ENCODE results near the gene CNTN3.

CNTN3 gene

GRCh38 chr3:74614107-74614967 is at the start of gene CNTN3:
CNTN3 (minus strand) TSS chr3:74614659; CDS start chr3:74521112, 93,547 bp downstream.
- DNase-seq, result no peak

- DNase-seq, result no peak
Measured at GRCh38 chr3:74663178-74663577, 48.7 kb upstream of the CNTN3 start.

- no peak for DNase-seq
Measured at GRCh38 chr3:74661672-74662071, 47.2 kb upstream of the CNTN3 start.

DNA sequence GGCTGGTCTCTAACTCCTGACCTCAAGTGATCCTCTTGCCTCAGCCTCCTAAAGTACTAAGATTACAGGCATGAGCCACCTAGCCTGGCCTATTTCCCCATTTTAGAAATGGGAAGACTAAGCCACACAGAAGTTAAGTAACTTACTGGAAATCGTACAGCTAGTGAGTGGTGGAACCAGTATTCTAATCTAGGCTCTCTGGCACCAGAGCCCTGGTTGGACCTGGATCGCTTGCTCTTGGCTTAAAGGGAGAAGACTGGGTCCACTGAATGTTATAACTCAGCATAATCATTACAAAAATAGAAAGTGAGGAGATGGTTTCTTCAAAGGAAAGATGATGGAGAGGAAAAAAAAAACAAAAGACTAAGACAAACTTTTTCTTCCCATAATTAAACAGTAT is 37.4 kb upstream of the CNTN3 start:
- DNase-seq, result no peak

- DNase-seq, result no peak
Measured at GRCh38 chr3:74651292-74651691, 36.8 kb upstream of the CNTN3 start.

GRCh38 chr3:74648107-74648506 is 33.6 kb upstream of the CNTN3 start:
- DNase-seq, result no peak

- no peak for DNase-seq
Measured at GRCh38 chr3:74646094-74646493, 31.6 kb upstream of the CNTN3 start.

- DNase-seq, result no peak
Measured at GRCh38 chr3:74643636-74644035, 29.2 kb upstream of the CNTN3 start.

GRCh38 chr3:74642876-74643275 is 28.4 kb upstream of the CNTN3 start:
- DNase-seq, result no peak

DNA sequence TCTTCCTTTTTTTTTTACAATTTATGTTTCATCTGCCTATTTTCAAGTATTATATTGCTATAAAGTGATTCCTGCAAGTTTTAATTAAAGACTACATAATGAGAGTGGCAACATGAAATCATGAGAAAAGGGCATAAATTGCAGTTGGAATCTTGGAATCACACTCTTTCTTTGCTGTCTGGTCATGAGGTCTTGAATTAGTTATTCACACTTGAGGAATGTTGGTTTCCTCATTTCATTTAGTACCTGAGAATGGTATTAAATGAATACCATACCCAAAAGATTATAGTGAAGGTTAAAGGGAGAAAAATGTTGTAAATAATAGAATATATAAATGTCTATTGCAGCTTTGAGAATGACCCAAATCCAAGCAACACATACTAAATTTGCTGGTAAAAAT is 25.8 kb upstream of the CNTN3 start:
- DNase-seq, result no peak

DNA sequence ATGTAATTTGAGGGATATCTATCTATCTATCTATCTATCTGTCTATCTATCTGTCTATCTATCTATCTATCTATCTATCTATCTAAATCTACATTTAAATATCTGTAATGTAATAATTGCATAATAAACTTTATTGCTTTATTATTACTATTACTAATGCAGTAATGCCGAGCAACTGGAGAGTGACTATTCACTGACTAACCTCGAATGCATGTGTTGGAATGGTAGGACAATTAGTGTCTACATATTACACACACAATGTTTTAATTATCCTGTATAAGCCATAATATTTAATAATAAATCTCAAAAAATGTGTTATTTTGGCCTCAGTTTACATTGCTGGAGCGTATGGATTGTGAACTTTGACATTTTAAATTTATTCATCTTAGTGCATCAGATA is 25.2 kb upstream of the CNTN3 start:
- DNase-seq, result no peak

GRCh38 chr3:74636981-74637380 is 22.5 kb upstream of the CNTN3 start:
- no peak for DNase-seq

- no peak for DNase-seq
Measured at GRCh38 chr3:74633021-74633420, 18.6 kb upstream of the CNTN3 start.

GRCh38 chr3:74631351-74632140 is 17.1 kb upstream of the CNTN3 start:
- no peak for DNase-seq

- no peak for DNase-seq
Measured at GRCh38 chr3:74630602-74631001, 16.1 kb upstream of the CNTN3 start.

DNA sequence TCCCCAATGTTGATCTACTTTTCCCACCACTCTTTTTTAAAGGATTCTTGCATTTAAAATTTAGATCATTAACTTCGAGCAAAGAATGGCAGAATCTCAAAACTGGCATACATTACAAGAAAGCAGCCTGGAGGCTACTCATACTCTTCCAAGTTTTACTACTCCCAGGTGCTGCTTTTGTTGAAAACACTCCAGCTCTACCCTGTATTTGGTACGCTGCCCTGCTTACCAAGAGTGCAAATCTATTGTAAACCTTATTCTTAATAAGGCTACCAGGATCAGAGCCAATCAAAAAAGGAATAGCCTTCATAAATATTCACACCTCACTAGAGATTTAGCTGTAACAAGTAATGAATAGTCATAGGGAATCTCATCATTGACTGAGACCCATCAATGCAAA is 11.6 kb upstream of the CNTN3 start:
- DNase-seq, result no peak

DNA sequence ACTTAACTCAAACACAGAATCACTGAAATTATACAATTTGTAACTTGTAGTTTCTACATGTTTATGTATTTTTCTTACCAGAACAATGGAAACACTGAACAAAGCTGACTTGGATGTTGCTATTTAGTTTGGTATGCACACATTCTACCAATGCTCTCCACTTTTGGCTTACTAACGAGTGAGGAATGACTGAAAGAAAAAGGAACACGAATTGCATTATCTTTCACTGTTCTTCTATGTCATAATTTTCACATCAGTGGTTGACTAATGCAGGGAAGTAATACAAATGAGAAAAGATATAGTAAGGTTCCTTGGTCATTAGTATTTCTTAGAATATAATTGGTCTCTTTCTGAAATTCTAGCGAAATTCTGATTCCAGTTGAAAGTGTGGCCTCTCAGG is 9.8 kb upstream of the CNTN3 start:
- DNase-seq, result no peak

DNA sequence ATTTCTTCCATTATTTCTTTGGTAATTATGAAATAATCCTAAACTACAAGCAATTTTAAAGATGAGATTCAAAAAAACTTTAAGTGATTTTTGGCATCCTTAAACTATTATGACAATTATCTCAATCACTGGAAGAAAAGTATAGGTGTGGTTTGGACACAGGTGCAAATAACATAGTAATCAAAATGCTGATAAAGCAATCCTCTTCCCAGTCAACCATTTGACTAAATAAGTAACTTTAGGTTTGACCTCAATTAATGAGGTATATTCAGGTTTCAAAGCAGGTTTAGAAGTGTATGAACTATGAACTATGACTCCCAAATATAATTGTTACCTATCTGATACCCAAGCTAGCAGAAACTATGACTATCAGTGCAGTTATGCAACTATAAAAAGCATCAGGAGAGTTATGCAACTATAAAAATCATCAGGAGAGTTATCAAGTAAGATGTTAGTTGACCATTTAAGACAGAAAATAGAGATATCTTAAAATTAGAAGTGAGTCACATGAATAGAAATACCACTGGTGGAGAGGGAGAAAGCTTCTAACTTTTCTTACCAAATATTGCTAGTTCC is 8.9 kb upstream of the CNTN3 start:
- no peak for DNase-seq

DNA sequence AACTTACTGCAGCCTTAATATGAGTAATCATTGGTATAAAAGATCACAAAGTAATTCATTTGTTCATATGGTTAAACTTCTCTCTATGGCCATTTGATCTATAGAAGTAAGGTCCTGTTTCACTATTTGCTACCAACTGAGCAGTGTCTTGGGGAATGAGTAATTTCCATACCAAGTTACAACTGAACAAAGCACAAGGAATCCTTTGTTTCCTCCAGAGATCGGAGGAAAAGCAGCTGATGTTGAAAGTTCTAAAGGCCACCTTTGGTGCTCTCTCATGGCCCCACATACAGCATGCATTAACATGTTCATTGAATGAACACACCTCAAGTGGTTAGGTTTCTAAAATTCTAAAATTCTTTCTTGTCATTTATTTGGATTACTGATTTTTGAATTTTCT is 7.1 kb upstream of the CNTN3 start:
- DNase-seq, result no peak

GRCh38 chr3:74617776-74618175 is 3.3 kb upstream of the CNTN3 start:
- no peak for DNase-seq

DNA sequence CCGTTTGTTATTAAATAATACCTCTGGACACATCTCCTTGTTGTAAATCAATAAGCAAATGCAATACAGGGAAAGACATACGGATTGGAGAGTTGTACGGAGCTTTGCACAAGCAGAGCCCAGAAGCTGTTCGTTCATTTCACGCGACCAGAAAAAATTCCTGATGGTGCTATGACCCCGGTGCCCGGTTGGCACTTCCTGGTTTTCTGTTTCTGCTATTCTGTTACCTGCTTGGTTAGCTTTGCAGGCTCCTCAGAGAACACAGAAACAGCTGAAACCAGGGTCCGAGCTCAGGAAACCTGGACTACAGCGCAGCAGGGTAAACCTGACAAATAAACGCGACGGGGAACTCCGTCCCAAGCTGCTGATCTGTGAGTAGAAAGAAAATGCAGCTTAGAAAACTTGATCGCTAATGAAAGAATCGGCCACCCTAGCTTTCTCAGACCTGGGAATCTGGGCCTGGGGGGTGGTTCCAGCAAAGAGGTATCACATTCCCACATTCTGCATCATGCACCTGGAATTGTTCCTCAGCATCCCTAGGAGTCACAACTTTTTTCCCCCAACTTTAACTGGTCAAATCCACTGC is 845 bp downstream of the CNTN3 start:
- no peak for DNase-seq

- DNase-seq, result no peak
Measured at GRCh38 chr3:74613060-74613459, 1.4 kb downstream of the CNTN3 start.

DNA sequence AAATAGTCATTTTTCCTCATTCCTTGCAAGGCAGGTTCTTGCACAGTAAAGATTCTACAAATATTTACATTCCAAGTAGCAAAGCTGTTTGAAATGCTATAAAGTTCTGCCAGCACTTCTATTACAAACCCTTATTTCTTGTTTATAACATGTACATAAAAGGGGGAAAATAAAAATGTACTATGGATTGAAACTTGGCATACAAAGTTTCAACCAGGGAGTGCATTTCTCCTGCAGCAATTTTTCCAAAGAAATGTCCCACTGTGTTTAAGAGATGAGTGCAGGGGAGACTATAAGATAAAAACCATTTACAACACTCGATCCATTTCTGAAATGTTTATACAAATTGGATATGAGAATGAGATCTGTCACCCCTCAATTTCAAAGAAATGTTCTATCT is 3.3 kb downstream of the CNTN3 start:
- DNase-seq, result no peak

- DNase-seq, result no peak
Measured at GRCh38 chr3:74607803-74608202, 6.7 kb downstream of the CNTN3 start.

All from NCI-H1694 (cell line).